Bronchial epithelial cell (primary cell): ENCODE data around the gene USP8. TPM values are rescaled to one million over a fixed set of nuclear protein-coding genes. Genes with fewer than 3 reads are reported as not detected.

Source experiments
- DNase-seq: peaks from one replicate; pipeline ENCODE4 v3.0.0-alpha.2; 2010; ENCODE audit warnings: low read depth
- FAIRE-seq: peaks from 2 replicates; lab custom pipeline; 2011; peaks lifted over from hg19 to GRCh38; lab: Jason Lieb, UNC
- H3K27me3 ChIP-seq: 2 replicates; pipeline ENCODE4 v1.5.1; 2011; ENCODE audit warnings: low read length; ENCODE audit not compliant: control insufficient read depth, insufficient read depth
- H3K36me3 ChIP-seq: 2 replicates; pipeline ENCODE4 v1.5.1; 2011; ENCODE audit warnings: low read length; ENCODE audit not compliant: control insufficient read depth, insufficient read depth
- H3K4me3 ChIP-seq: 2 replicates; pipeline ENCODE4 v1.5.1; 2011; ENCODE audit warnings: mild to moderate bottlenecking, low read depth, low read length, control low read depth
- total RNA-seq: library from RNA; depleted of rRNA; stranded (reverse); fragments of >200 nt; gene quantifications from 2 replicates; pipeline ENCODE4 v1.2.1, GENCODE V29; 2014
- TF ChIP-seq, protein P1 (sequence below): IDR thresholded peaks from 2 replicates; pipeline ENCODE4 v1.5.1; 2011; ENCODE audit warnings: mild to moderate bottlenecking, moderate library complexity, low read length, control low read depth, inconsistent platforms; ENCODE audit not compliant: insufficient read depth, severe bottlenecking

Gene USP8
- total RNA-seq, 1 donor from 2014 or later = 30.8 TPM

DNA sequence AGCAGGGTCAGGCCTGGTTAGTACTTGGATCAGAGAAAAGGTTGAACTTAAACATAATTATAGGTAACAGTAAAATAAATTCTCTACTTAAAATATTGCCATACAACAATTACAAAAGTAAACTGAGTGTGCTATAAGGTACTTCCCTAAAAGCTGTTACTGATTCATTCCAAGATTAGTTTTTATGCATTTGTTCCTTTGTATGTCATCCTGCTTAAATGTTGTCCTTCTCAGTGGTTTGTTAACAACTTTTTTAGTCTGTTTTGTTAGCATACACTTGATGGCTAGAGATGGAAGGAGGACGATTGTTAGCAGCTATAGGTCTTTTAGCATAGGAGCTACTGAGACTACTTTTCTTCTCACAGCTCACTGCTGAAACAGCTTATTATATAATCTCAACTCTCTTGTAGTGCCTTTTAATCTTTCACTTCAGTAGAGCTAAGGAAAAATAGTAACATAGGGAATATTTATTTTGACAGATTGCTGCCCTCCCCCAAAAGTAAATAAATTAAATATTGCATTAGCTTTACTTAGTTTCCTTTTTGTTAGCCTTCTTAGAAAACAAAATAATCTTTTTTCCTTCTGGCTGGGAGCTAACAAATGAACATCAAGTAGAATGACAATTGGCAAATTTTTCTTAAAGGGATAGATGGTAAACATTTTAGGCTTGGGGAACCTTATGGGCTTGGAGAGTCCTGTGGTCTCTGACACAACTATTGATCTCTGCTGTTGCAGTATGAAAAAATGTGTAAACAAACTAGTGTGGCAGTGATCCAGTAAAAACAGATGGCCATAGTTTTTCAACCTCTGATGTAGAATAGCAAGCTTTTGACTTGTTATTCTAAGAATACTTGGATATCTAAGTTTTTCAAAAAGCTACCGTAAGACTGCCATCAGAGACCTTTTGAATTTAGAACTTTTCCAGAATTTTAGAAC is 39.5 kb downstream of the USP8 start:
- Histone ChIP-seq H3K36me3 (peaks cover 4% of the 10 kb centered on the region), H3K4me3 (no peak overlapping the region), H3K27me3 (no peaks in the 10 kb centered on the region)
- FAIRE-seq (no peak), DNase-seq (no peak)
- TF ChIP-seq, protein P1, sequence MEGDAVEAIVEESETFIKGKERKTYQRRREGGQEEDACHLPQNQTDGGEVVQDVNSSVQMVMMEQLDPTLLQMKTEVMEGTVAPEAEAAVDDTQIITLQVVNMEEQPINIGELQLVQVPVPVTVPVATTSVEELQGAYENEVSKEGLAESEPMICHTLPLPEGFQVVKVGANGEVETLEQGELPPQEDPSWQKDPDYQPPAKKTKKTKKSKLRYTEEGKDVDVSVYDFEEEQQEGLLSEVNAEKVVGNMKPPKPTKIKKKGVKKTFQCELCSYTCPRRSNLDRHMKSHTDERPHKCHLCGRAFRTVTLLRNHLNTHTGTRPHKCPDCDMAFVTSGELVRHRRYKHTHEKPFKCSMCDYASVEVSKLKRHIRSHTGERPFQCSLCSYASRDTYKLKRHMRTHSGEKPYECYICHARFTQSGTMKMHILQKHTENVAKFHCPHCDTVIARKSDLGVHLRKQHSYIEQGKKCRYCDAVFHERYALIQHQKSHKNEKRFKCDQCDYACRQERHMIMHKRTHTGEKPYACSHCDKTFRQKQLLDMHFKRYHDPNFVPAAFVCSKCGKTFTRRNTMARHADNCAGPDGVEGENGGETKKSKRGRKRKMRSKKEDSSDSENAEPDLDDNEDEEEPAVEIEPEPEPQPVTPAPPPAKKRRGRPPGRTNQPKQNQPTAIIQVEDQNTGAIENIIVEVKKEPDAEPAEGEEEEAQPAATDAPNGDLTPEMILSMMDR = no peak

DNA sequence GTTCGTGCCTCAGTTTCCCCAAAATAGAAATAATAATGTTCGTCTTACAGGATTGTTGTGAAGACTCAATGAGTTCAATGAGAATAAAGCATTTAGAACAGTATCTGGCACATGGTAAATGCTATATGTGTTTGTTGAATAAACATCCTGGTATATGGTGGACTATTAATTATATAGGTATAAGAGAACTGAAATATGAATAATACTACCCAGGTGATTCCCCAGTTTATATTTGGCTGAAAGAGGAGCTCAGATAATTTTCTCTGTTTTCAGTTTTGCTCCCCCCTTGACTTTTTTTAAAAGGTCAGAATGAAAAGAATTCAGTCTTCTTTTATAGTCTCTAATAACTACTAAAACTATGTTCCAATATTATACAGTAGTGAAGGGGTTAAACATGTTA is 46.9 kb downstream of the USP8 start:
- FAIRE-seq (no peak), DNase-seq (no peak)
- TF ChIP-seq, protein P1 = no peak
- no peaks in the 10 kb centered on the region for H3K27me3 ChIP-seq
- H3K36me3 ChIP-seq = peaks cover 2% of the 10 kb centered on the region
- H3K4me3 ChIP-seq = no peak overlapping the region

DNA sequence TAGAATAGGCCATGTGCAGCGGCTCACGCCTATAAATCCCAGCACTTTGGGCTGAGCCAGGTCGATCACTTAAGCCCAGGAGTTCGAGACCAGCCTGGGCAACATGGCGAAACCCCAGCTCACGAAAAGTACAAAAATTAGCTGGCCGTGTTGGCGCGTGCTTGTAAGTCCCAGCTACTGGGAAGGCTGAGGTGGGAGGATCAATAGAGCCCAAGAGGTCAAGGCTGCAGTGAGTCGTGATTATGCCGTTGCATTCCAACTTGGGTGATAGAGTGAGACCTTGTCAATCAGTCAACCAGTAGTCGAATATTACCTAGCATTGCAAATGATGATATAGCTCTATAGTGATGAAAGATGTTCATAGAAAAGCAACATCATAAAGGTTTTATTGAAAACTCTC is 51.9 kb downstream of the USP8 start:
- Histone ChIP-seq H3K36me3 (no peaks in the 10 kb centered on the region), H3K27me3 (no peaks in the 10 kb centered on the region), H3K4me3 (no peak overlapping the region)
- TF ChIP-seq, protein P1 = no peak
- DNase-seq (no peak), FAIRE-seq (no peak)

DNA sequence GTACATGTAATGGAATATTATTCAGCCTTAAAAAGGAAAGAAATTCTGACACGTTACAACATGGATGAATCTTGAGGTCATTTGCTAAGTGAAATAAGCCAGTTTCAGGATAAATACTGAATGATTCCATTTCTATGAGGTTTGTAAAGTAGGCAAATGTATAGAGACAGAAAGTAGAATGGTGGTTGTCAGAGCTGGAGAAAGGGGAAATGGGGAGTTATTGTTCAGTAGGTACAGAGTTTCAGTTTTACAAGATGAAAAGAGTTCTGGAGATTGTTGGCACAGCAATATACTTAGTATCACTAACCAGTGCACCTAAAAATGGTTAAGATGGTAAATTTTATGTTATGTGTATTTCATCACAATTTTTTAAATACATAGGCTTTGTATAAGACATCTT is 60.6 kb downstream of the USP8 start:
- no peak for DNase-seq
- TF ChIP-seq, protein P1 = no peak
- no peak for FAIRE-seq
- Histone ChIP-seq H3K36me3 (peaks cover 5% of the 10 kb centered on the region), H3K27me3 (no peaks in the 10 kb centered on the region), H3K4me3 (no peak overlapping the region)

DNA sequence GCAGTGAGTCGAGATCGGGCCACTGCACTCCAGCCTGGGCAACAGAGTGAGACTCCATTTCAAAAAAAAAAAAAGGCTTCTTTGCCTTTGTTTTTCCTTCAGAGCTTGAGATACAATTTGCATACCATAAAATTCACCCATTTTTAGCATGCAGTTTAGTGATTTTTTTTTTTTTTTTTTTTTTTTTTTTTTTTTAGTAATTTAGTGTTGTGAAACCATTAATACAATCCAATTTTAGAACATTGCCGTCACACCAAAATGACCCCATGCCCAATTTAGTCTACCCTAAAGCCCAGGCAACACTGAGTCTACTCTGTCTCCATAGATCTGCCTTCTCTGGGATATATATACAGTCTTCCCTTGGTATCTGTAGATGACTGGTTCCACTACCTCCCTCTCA is 61.2 kb downstream of the USP8 start:
- no peak for FAIRE-seq
- TF ChIP-seq, protein P1 = no peak
- H3K36me3 ChIP-seq = peaks cover 7% of the 10 kb centered on the region

More for the DNA sequence above, 61.2 kb downstream of the USP8 start:
- DNase-seq = no peak
- Histone ChIP-seq H3K27me3 (no peaks in the 10 kb centered on the region), H3K4me3 (no peak overlapping the region)
